Measurements from ENCODE around the gene SUPT3H. TPM values are rescaled to one million over a fixed set of nuclear protein-coding genes. Genes with fewer than 3 reads are reported as not detected.

Gene SUPT3H
- total and polyA plus RNA-seq, 2 of the 8 experiments (the other 6 are each of a cell fraction or from before 2014, with no cell fraction given): 18.8 to 23.0 TPM

GRCh38 chr6:45293306-45293705, 84.4 kb downstream of the SUPT3H start (continued):
- TF ChIP-seq CHD7 (IDR thresholded peaks at IDR 0.05; ENCODE audit: insufficient replicate concordance, low read length) (no peak), ATF3 (IDR thresholded peaks at IDR 0.05; ENCODE audit: insufficient read depth, low read depth, low read length) (no peak), CTCF (IDR thresholded peaks at IDR 0.05; ENCODE audit: control extremely low read depth in 1 of 3, insufficient read depth in 1 of 3, low read depth in 1 of 3, low read length in 3 of 3) (no peak)
